Stomach (tissue), 4 donors: ENCODE results near the gene ANAPC7.
"Not testable (repeated sequence)": the region's sequence is repeated elsewhere in the genome, so short reads cannot be mapped to it uniquely, and the experiment has no call there.

Experiments
- POLR2A ChIP-seq, 4 donors: fragments of 450-650 bp; IDR thresholded peaks; one replicate each; pipeline ENCODE4 v1.6.1; 2016; ENCODE audit warnings: antibody characterized with exemption in 4 of 4, control low read depth in 2 of 4, mild to moderate bottlenecking in 1 of 4, moderate library complexity in 1 of 4
- TF ChIP-seq, protein P1 (sequence below), 7 experiments: fragments of 450-650 bp in 4 of 7; fragments of 200-600 bp in 3 of 7; sonication (generic) in 3 of 7; IDR thresholded peaks; one replicate each; pipeline ENCODE4 v1.5.1; 2016 to 2019; ENCODE audit warnings: antibody characterized with exemption in 7 of 7, control low read depth in 2 of 7, mild to moderate bottlenecking in 1 of 7

DNA sequence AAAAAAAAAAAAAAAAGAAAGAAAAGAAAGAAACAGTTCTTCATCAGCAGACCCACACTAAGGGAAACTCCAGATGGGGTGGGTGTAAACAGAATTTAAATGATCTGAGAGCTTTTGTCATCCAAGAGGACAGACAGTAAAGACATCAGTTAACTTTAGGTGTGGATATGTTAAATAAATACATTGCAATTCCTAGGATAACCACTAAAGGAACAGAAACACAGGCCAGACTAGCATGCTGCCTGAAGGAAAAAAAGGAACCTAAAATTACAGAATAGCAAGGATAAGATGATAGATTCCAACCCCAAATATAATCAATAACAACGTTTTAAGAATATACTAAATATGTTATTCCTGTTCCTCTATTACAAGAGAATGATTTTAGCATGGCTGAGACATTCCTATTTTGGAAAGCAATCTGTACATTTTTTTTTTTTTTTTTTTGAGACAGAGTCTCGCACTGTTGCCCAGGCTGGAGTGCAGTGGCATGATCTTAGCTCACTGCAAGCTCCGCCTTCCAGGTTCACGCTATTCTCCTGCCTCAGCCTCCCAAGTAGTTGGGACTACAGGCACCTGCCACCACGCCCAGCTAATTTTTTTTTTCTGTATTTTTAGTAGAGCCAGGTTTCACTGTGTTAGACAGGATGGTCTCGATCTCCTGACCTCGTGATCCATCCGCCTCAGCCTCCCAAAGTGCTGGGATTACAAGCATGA, 45.0 kb downstream of the ANAPC7 start:
- TF ChIP-seq, protein P1, sequence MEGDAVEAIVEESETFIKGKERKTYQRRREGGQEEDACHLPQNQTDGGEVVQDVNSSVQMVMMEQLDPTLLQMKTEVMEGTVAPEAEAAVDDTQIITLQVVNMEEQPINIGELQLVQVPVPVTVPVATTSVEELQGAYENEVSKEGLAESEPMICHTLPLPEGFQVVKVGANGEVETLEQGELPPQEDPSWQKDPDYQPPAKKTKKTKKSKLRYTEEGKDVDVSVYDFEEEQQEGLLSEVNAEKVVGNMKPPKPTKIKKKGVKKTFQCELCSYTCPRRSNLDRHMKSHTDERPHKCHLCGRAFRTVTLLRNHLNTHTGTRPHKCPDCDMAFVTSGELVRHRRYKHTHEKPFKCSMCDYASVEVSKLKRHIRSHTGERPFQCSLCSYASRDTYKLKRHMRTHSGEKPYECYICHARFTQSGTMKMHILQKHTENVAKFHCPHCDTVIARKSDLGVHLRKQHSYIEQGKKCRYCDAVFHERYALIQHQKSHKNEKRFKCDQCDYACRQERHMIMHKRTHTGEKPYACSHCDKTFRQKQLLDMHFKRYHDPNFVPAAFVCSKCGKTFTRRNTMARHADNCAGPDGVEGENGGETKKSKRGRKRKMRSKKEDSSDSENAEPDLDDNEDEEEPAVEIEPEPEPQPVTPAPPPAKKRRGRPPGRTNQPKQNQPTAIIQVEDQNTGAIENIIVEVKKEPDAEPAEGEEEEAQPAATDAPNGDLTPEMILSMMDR (IDR thresholded peaks at IDR 0.05) = peak in 1 of 7 experiments; percentile 23
- not testable (repeated sequence) for TF ChIP-seq POLR2A (IDR thresholded peaks at IDR 0.05)
